ENCODE measurements around the gene COL8A2.

The COL8A2 gene

GRCh38 chr1:36143424-36143823 is 18.4 kb upstream of the COL8A2 start:
- H3K4me3 ChIP-seq (ENCODE audit: low read depth, low read length) = no peak overlapping the region
- no peak for DNase-seq (ENCODE audit: low read depth)
- TF ChIP-seq MAX (IDR thresholded peaks at IDR 0.05; ENCODE audit: low read depth, low read length) (no peak), MYC (IDR thresholded peaks at IDR 0.05; ENCODE audit: low read depth, low read length) (no peak), POLR2A (IDR thresholded peaks at IDR 0.05; ENCODE audit: extremely low read depth, insufficient read length) (no peak)
- TF ChIP-seq, protein P1, sequence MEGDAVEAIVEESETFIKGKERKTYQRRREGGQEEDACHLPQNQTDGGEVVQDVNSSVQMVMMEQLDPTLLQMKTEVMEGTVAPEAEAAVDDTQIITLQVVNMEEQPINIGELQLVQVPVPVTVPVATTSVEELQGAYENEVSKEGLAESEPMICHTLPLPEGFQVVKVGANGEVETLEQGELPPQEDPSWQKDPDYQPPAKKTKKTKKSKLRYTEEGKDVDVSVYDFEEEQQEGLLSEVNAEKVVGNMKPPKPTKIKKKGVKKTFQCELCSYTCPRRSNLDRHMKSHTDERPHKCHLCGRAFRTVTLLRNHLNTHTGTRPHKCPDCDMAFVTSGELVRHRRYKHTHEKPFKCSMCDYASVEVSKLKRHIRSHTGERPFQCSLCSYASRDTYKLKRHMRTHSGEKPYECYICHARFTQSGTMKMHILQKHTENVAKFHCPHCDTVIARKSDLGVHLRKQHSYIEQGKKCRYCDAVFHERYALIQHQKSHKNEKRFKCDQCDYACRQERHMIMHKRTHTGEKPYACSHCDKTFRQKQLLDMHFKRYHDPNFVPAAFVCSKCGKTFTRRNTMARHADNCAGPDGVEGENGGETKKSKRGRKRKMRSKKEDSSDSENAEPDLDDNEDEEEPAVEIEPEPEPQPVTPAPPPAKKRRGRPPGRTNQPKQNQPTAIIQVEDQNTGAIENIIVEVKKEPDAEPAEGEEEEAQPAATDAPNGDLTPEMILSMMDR (IDR thresholded peaks at IDR 0.05; ENCODE audit: low read depth, low read length) = no peak

DNA sequence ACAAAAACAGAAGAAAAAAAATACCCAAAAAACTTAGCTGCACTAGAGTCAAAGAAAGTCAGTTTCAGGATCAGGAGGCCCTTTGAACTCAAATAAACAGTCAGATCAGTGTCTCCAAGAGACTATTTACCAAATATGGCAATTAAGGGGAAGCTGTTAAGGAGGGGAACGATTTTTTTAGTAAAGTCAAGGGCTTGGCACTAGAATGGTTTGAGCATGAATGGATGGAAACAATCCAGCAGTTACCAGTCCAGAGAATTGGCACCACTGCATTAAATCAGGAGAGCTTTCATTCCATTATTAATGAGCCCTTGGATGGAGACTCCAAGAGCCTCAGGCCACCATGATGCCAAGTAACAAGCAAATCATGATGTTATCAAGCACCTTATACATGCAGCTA is 17.1 kb upstream of the COL8A2 start:
- DNase-seq (ENCODE audit: low read depth) = no peak
- no peak overlapping the region for H3K4me3 ChIP-seq (ENCODE audit: low read depth, low read length)
- TF ChIP-seq POLR2A (IDR thresholded peaks at IDR 0.05; ENCODE audit: extremely low read depth, insufficient read length) (no peak), MAX (IDR thresholded peaks at IDR 0.05; ENCODE audit: low read depth, low read length) (no peak), MYC (IDR thresholded peaks at IDR 0.05; ENCODE audit: low read depth, low read length) (no peak)
- TF ChIP-seq, protein P1 (IDR thresholded peaks at IDR 0.05; ENCODE audit: low read depth, low read length) = no peak

GRCh38 chr1:36139521-36139920 is 14.5 kb upstream of the COL8A2 start:
- DNase-seq (ENCODE audit: low read depth) = no peak
- TF ChIP-seq, protein P1 (IDR thresholded peaks at IDR 0.05; ENCODE audit: low read depth, low read length) = no peak
- no peak overlapping the region for H3K4me3 ChIP-seq (ENCODE audit: low read depth, low read length)

GRCh38 chr1:36137776-36138175 is 12.8 kb upstream of the COL8A2 start:
- no peak overlapping the region for H3K4me3 ChIP-seq (ENCODE audit: low read depth, low read length)
- no peak for DNase-seq (ENCODE audit: low read depth)
- TF ChIP-seq MYC (IDR thresholded peaks at IDR 0.05; ENCODE audit: low read depth, low read length) (no peak), POLR2A (IDR thresholded peaks at IDR 0.05; ENCODE audit: extremely low read depth, insufficient read length) (no peak), MAX (IDR thresholded peaks at IDR 0.05; ENCODE audit: low read depth, low read length) (no peak)
- TF ChIP-seq, protein P1 (IDR thresholded peaks at IDR 0.05; ENCODE audit: low read depth, low read length) = no peak

- TF ChIP-seq MYC (IDR thresholded peaks at IDR 0.05; ENCODE audit: low read depth, low read length) (no peak), MAX (IDR thresholded peaks at IDR 0.05; ENCODE audit: low read depth, low read length) (no peak), POLR2A (IDR thresholded peaks at IDR 0.05; ENCODE audit: extremely low read depth, insufficient read length) (no peak)
- TF ChIP-seq, protein P1 (IDR thresholded peaks at IDR 0.05; ENCODE audit: low read depth, low read length) = no peak
- no peak overlapping the region for H3K4me3 ChIP-seq (ENCODE audit: low read depth, low read length)
- no peak for DNase-seq (ENCODE audit: low read depth)
Measured at GRCh38 chr1:36137226-36137625, 12.2 kb upstream of the COL8A2 start.

GRCh38 chr1:36136535-36136934 is 11.5 kb upstream of the COL8A2 start:
- no peak for DNase-seq (ENCODE audit: low read depth)
- TF ChIP-seq MYC (IDR thresholded peaks at IDR 0.05; ENCODE audit: low read depth, low read length) = no peak
- no peak overlapping the region for H3K4me3 ChIP-seq (ENCODE audit: low read depth, low read length)
